K562 (cell line): ENCODE results near the gene PATJ. TPM values are rescaled to one million over a fixed set of nuclear protein-coding genes. Genes with fewer than 3 reads are reported as not detected.
A peak's percentile ranks its signal among the peaks of the same experiment; 100 is the strongest.

ENCODE experiments used
- ATAC-seq: fragments of 200-7000 bp; cut with Tn5 transposase; 3 replicates; pipeline ENCODE4 v1.9.1; 2020; ENCODE audit warnings: moderate library complexity
- BruUV-seq: library from RNA; stranded (reverse); fragments of 400-500 nt; replicated peaks from 2 replicates; lab custom pipeline; 2021; lab: Mats Ljungman, UMichigan
- CTCF ChIA-PET: fragments of 300-600 bp; formaldehyde crosslinking; extraction: SDS; loops from one replicate; lab custom pipeline; 2021; ENCODE audit warnings: low intra/inter-chr PET ratio; lab: Yijun Ruan, JAX
- POLR2A ChIA-PET: fragments of 300-600, 350-650 bp; sonication (Branson Sonifier 250); formaldehyde crosslinking; extraction: SDS; loops from one replicate; lab custom pipeline; 2021; ENCODE audit warnings: antibody characterized with exemption, inconsistent platforms; lab: Yijun Ruan, JAX
- DNase-seq, 4 experiments: peaks; one replicate each; pipeline versions ENCODE4 v3.0.0 to v3.0.0-alpha.2; 2011 to 2018; ENCODE audit warnings: low spot score in 3 of 4, mixed read lengths in 3 of 4; ENCODE audit errors: extremely low read depth in 1 of 4
- FAIRE-seq: peaks from 2 replicates; lab custom pipeline; 2011; peaks lifted over from hg19 to GRCh38; lab: Jason Lieb, UNC
- H2AFZ ChIP-seq: 2 replicates; pipeline ENCODE4 v1.6.0; 2011; ENCODE audit warnings: low read depth, low read length, control low read depth, inconsistent platforms
- H3K27ac ChIP-seq: fragments of 200-600 bp; 3 replicates; pipeline ENCODE4 v1.8.0; 2011; ENCODE audit warnings: low read depth, mild to moderate bottlenecking, control low read depth, inconsistent platforms, low read length, moderate library complexity, mixed read lengths; ENCODE audit errors: extremely low read depth
- H3K27me3 ChIP-seq, 2 experiments: fragments of 300-600 bp in 1 of 2; 2 replicates in 1 of 2; 3 replicates in 1 of 2; pipeline versions ENCODE4 v1.6.0 to v1.8.0; 2011; ENCODE audit warnings: inconsistent platforms in 2 of 2, low read length in 2 of 2, mild to moderate bottlenecking in 1 of 2, mixed read lengths in 1 of 2, moderate library complexity in 1 of 2; ENCODE audit not compliant: control insufficient read depth in 2 of 2, insufficient read depth in 2 of 2
- H3K36me3 ChIP-seq: fragments of 300-600 bp; 3 replicates; pipeline ENCODE4 v1.8.0; 2011; ENCODE audit warnings: mild to moderate bottlenecking, low read length, inconsistent platforms; ENCODE audit not compliant: control insufficient read depth, insufficient read depth
- H3K4me1 ChIP-seq, 2 experiments: fragments of 200-600 bp in 1 of 2; replicated peaks in 1 of 2; 2 replicates in 1 of 2; 3 replicates in 1 of 2; pipeline versions ENCODE4 v1.5.1 to v1.8.0; 2011; ENCODE audit warnings: inconsistent platforms in 2 of 2, low read length in 2 of 2, mild to moderate bottlenecking in 1 of 2, mixed read lengths in 1 of 2, moderate library complexity in 1 of 2; ENCODE audit not compliant: control insufficient read depth in 2 of 2, insufficient read depth in 2 of 2
- H3K4me2 ChIP-seq: 2 replicates; pipeline ENCODE4 v1.6.1; 2011; ENCODE audit warnings: low read length, control low read depth, inconsistent platforms, mixed read lengths; ENCODE audit not compliant: insufficient read depth
- H3K4me3 ChIP-seq: fragments of 200-600 bp; sonication (generic), shearing (Covaris generic); 2 replicates; pipeline ENCODE4 v1.5.1; 2016; ENCODE audit warnings: control low read depth, inconsistent platforms
- H3K79me2 ChIP-seq: fragments of 200-600 bp; 3 replicates; pipeline ENCODE4 v1.8.0; 2011; ENCODE audit warnings: low read length, inconsistent platforms; ENCODE audit not compliant: control insufficient read depth, insufficient read depth
- H3K9ac ChIP-seq, 2 experiments: 2 replicates each; pipeline versions ENCODE4 v1.6.0 to v1.6.1; 2011; ENCODE audit warnings: low read depth in 2 of 2, low read length in 2 of 2, control low read depth in 1 of 2, inconsistent platforms in 1 of 2, mild to moderate bottlenecking in 1 of 2, mixed read lengths in 1 of 2; ENCODE audit not compliant: insufficient read depth in 1 of 2
- H3K9me1 ChIP-seq: one replicate; pipeline ENCODE4 v1.6.0; 2011; ENCODE audit warnings: inconsistent platforms, mild to moderate bottlenecking, low read length, moderate library complexity; ENCODE audit not compliant: control insufficient read depth, insufficient read depth
- H3K9me3 ChIP-seq: replicated peaks from 2 replicates; pipeline ENCODE4 v1.5.1; 2011; ENCODE audit warnings: low read depth, low read length, inconsistent platforms; ENCODE audit not compliant: control insufficient read depth, insufficient read depth
- H4K20me1 ChIP-seq: replicated peaks from 2 replicates; pipeline ENCODE4 v1.6.1; 2011; ENCODE audit warnings: low read length, inconsistent platforms, mixed read lengths; ENCODE audit not compliant: control insufficient read depth, insufficient read depth
- MCM5 ChIP-seq: fragments of 450-650 bp; IDR thresholded peaks from 2 replicates; pipeline ENCODE4 v1.6.1; 2016; ENCODE audit warnings: low read depth
- RAD21 ChIP-seq, 2 experiments: fragments of 250-450 bp in 1 of 2; fragments of 450-650 bp in 1 of 2; sonication (Bioruptor Pico) in 1 of 2; formaldehyde crosslinking in 1 of 2; IDR thresholded peaks in 1 of 2; conservative IDR thresholded peaks in 1 of 2; 2 replicates each; pipeline versions ENCODE4 v1.4.0 to v1.8.0; 2020 to 2022; ENCODE audit warnings: mild to moderate bottlenecking in 2 of 2, moderate library complexity in 1 of 2
- SMC3 ChIP-seq: conservative IDR thresholded peaks from 2 replicates; pipeline ENCODE4 v1.6.1; 2011; ENCODE audit warnings: low read depth, low read length, improper control_type of control experiment; ENCODE audit not compliant: insufficient read depth
- TEAD2 ChIP-seq: fragments of 450-650 bp; IDR thresholded peaks from 2 replicates; pipeline ENCODE4 v1.6.1; 2016; ENCODE audit warnings: missing genetic modification characterization, control low read depth, missing compliant biosample characterization
- ZNF143 ChIP-seq: sonication (generic); formaldehyde crosslinking; IDR thresholded peaks from 2 replicates; pipeline ENCODE4 v1.9.0; 2022; ENCODE audit warnings: mild to moderate bottlenecking, missing genetic modification reagents
- ZNF165 ChIP-seq: fragments of 250-450 bp; sonication (Bioruptor Pico); IDR thresholded peaks from 2 replicates; pipeline ENCODE4 v1.4.0; 2020; ENCODE audit warnings: borderline replicate concordance
- WGBS: fragments of 100-300 bp; shearing (Covaris generic); methylation state at CpG from one replicate; pipeline ENCODE4 v1.1.6; 2016; ENCODE audit warnings: low coverage, mixed read lengths; ENCODE audit not compliant: insufficient coverage; ENCODE audit errors: missing lambda C conversion rate; 5-methylcytosine and 5-hydroxymethylcytosine counted together
- in situ Hi-C: fragments of 300-500 bp; cut with MboI; formaldehyde crosslinking; loops from 4 replicates; pipeline ENCODE4 v1.15.0; 2018; ENCODE audit warnings: inconsistent platforms, mixed read lengths
- intact Hi-C: fragments of 100-400 bp; cut with micrococcal nuclease; formaldehyde crosslinking; loops from 2 replicates; pipeline ENCODE4 v1.14.2; 2022
- polyA plus RNA-seq, 8 experiments: library from polyadenylated mRNA; depleted of rRNA in 4 of 8; stranded (reverse) in 5 of 8; unstranded in 3 of 8; fragments of >200 nt; fragmentation: Nextera tagmentation in 2 of 8; fragmentation: Illumina TruSeq in 1 of 8; extraction: Ambion mirVana in 2 of 8; extraction: Trizol in 1 of 8; gene quantifications; 2 replicates each; pipeline versions ENCODE4 v1.2.1 to v1.2.3, GENCODE V29; 2011 to 2014; ENCODE audit warnings: inconsistent platforms in 1 of 8, missing spikeins in 1 of 8
- total RNA-seq, 7 experiments: library from RNA; depleted of rRNA in 6 of 7; stranded (reverse); fragments of >200 nt in 6 of 7; fragmentation: Illumina TruSeq in 2 of 7; extraction: Trizol in 2 of 7; gene quantifications; 2 replicates each; pipeline versions ENCODE4 v1.2.1 to v1.2.3, GENCODE V29; 2011 to 2021; ENCODE audit warnings: low replicate concordance in 1 of 7
- TF ChIP-seq, protein P1 (sequence below): IDR thresholded peaks from 3 replicates; pipeline ENCODE4 v1.6.1; 2011; ENCODE audit warnings: borderline replicate concordance, mild to moderate bottlenecking; ENCODE audit not compliant: insufficient read length, insufficient read depth
- TF ChIP-seq, protein P2 (sequence below), 3 experiments: IDR thresholded peaks in 2 of 3; conservative IDR thresholded peaks in 1 of 3; 2 replicates each; pipeline ENCODE4 v1.5.1; 2011 to 2012; ENCODE audit warnings: low read length in 3 of 3, mild to moderate bottlenecking in 3 of 3, control low read depth in 2 of 3, improper control_type of control experiment in 1 of 3, inconsistent platforms in 1 of 3, low read depth in 1 of 3, mixed read lengths in 1 of 3, moderate library complexity in 1 of 3; ENCODE audit not compliant: insufficient read depth in 2 of 3

Gene PATJ
- total and polyA plus RNA-seq, 9 of the 15 experiments (the other 6 are each of a cell fraction or from before 2014, with no cell fraction given), result 0.22 TPM; not detected in 8

DNA sequence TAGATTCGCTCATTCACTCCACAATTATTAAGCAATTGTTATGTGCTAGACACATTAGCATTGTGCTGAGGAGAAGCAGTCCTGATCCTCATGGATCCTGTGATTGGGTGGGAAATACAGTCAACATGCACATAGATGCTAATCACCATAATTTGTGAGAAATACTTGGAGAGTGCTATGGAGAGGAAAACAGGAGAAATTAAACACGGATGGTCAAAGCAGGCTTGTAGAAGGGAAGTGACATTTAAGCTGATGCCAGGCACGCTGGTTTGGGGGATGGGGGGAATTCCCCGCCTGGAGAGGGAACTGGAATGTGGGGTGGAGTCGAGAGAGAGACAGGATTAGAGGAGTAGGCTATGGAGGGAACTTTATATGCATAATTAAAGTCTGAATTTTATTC is 400.2 kb downstream of the PATJ start (continued):
- TF ChIP-seq, protein P1, sequence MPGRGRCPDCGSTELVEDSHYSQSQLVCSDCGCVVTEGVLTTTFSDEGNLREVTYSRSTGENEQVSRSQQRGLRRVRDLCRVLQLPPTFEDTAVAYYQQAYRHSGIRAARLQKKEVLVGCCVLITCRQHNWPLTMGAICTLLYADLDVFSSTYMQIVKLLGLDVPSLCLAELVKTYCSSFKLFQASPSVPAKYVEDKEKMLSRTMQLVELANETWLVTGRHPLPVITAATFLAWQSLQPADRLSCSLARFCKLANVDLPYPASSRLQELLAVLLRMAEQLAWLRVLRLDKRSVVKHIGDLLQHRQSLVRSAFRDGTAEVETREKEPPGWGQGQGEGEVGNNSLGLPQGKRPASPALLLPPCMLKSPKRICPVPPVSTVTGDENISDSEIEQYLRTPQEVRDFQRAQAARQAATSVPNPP, result no peak
- no peak for TF ChIP-seq ZNF165 (CRISPR knock-in tag)
- no peak for TF ChIP-seq MCM5
- TF ChIP-seq ZNF143 (CRISPR knock-in tag), result no peak

DNA sequence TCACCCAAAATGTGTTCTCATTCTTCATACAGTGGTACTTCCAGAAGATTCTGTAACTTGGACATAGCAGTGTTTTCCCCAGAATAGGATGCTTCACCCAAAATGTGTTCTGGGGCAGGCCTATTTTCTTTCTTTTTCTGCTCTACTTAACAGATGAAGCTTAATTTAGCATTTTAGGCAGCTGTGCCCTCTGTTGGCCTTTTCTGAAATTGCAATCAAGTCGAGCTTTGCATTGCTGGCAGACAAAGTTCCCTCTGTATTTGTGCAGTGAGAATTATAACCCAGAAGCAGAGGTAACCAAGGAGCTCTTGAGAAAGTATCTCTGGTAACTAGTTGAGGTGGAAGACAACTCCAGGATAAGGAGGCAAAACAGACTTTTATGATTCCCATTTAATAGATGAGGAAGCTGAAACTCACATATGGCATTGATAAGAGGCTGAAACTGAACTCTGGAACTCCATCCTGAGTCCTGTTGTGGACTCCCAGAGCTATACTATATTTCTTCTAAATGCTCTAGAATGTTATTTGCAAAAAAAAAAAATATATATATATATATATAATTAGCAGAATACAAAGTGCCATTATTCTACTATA is 402.1 kb downstream of the PATJ start:
- no peak overlapping the region for H3K27ac ChIP-seq
- no peak overlapping the region for H3K4me2 ChIP-seq
- FAIRE-seq, result peak; percentile 90
- WGBS, result 0% methylated on average over 1 of the region's 1 CpG
- H3K4me3 ChIP-seq, result no peak overlapping the region
- H3K4me1 ChIP-seq, result no peaks in the 10 kb centered on the region; a peak in 1 of 5 replicates
- no peaks in the 10 kb centered on the region for H3K79me2 ChIP-seq
- no TSS peak for BruUV-seq
- no peaks in the 10 kb centered on the region for H4K20me1 ChIP-seq
- H2AFZ ChIP-seq, result no peak overlapping the region
- ATAC-seq, result peak; percentile 56; the same call in 1 of the 3 replicates
- peak; percentile 16 to 52 (median 44) for DNase-seq
- no peak overlapping the region for H3K9ac ChIP-seq
- H3K9me3 ChIP-seq, result no peaks in the 10 kb centered on the region
- no peaks in the 10 kb centered on the region for H3K9me1 ChIP-seq
- POLR2A ChIA-PET, result interaction anchor here (0.8 to 1.4 kb wide), 2 partner anchors 13 to 28 kb away, joined by 3 to 5 read pairs; no protein-coding TSS in a partner anchor
- in situ Hi-C loops, result no loop called here
- intact Hi-C loops, result loop anchor here (5.0 kb wide), 1 partner anchor 192 kb away; no protein-coding TSS in a partner anchor
- TF ChIP-seq RAD21 (CRISPR knock-in tag; conservative IDR thresholded peaks at IDR 0.05 in 1 of 2, IDR thresholded peaks at IDR 0.05 in 1 of 2) (peak; percentile 40 to 65; a peak in 3 of 4 replicates), TEAD2 (tag) (no peak), SMC3 (0 out of 2 replicates have a peak, but pooled peaks have one; percentile 24)
- TF ChIP-seq, protein P2, sequence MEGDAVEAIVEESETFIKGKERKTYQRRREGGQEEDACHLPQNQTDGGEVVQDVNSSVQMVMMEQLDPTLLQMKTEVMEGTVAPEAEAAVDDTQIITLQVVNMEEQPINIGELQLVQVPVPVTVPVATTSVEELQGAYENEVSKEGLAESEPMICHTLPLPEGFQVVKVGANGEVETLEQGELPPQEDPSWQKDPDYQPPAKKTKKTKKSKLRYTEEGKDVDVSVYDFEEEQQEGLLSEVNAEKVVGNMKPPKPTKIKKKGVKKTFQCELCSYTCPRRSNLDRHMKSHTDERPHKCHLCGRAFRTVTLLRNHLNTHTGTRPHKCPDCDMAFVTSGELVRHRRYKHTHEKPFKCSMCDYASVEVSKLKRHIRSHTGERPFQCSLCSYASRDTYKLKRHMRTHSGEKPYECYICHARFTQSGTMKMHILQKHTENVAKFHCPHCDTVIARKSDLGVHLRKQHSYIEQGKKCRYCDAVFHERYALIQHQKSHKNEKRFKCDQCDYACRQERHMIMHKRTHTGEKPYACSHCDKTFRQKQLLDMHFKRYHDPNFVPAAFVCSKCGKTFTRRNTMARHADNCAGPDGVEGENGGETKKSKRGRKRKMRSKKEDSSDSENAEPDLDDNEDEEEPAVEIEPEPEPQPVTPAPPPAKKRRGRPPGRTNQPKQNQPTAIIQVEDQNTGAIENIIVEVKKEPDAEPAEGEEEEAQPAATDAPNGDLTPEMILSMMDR (IDR thresholded peaks at IDR 0.05 in 2 of 3, conservative IDR thresholded peaks at IDR 0.05 in 1 of 3; ENCODE audit: insufficient read depth in 2 of 3, low read depth in 1 of 3, low read length in 3 of 3), result peak; percentile 46 to 67 (median 56)
- TF ChIP-seq, all 486 proteins: peak for 3
- Histone ChIP-seq H3K36me3 (no peaks in the 10 kb centered on the region), H3K27me3 (peaks cover 0 to 17% of the 10 kb centered on the region in 2 experiments; a peak in 4 of 5 replicates)
- CTCF ChIA-PET, result interaction anchor here (0.7 kb wide), 2 partner anchors 17 to 1988 kb away, joined by 3 read pairs; no protein-coding TSS in a partner anchor
